Ovary (tissue), 3 donors: ENCODE data around the gene WNK1.

Experiments used
- CTCF ChIP-seq, 3 donors: fragments of 450-650 bp in 2 of 3; fragments of 200-600 bp in 1 of 3; IDR thresholded peaks; one replicate each; pipeline versions ENCODE4 v1.5.1 to v1.8.0; 2016 to 2022; ENCODE audit warnings: antibody characterized with exemption in 3 of 3, mild to moderate bottlenecking in 1 of 3
- POLR2A ChIP-seq: fragments of 450-650 bp; IDR thresholded peaks from one replicate; pipeline ENCODE4 v1.6.1; 2017; ENCODE audit warnings: antibody characterized with exemption, mild to moderate bottlenecking, moderate library complexity
- donor health status: DM: no; HTN: no; CAD: no.

GRCh38 chr12:828726-829395, 76.5 kb downstream of the WNK1 start:
- no peak for TF ChIP-seq POLR2A
- no peak for TF ChIP-seq CTCF (IDR thresholded peaks at IDR 0.05)
